Superior temporal gyrus (tissue), 1 donor: ENCODE results near the gene STN1.

ENCODE experiments used
- DNase-seq: peaks from one replicate; pipeline ENCODE4 v3.0.0-alpha.2; 2016; ENCODE audit errors: extremely low spot score

STN1 gene

GRCh38 chr10:103918053-103918846 lies at the start of gene STN1:
Gene STN1, minus strand, starts transcription at chr10:103918184. Its CDS starts 590 bp downstream, at chr10:103917594.
- DNase-seq, result peak; percentile 94

GRCh38 chr10:103967448-103968071 lies 49.6 kb upstream of the STN1 start:
- DNase-seq, result peak; percentile 53

- DNase-seq, result peak; percentile 87
These were observed 48.9 kb upstream of the STN1 start, which contains the start of gene SLK for GRCh38 chr10:103966671-103967447. Gene SLK, plus strand, starts transcription at chr10:103967140. Its CDS starts 606 bp downstream, at chr10:103967746.

- DNase-seq, result peak; percentile 44
These were observed 42.1 kb upstream of the STN1 start for GRCh38 chr10:103960103-103960502.

GRCh38 chr10:103958996-103959395 lies 41.0 kb upstream of the STN1 start:
- DNase-seq, result no peak

GRCh38 chr10:103954543-103954942 lies 36.6 kb upstream of the STN1 start:
- no peak for DNase-seq

GRCh38 chr10:103951942-103952341 lies 34.0 kb upstream of the STN1 start:
- no peak for DNase-seq

- no peak for DNase-seq
These were observed 33.2 kb upstream of the STN1 start for GRCh38 chr10:103951183-103951582.

GRCh38 chr10:103949728-103950127 lies 31.7 kb upstream of the STN1 start:
- DNase-seq, result no peak

- no peak for DNase-seq
These were observed 30.0 kb upstream of the STN1 start for GRCh38 chr10:103947799-103948516.

- DNase-seq, result peak; percentile 60
These were observed 24.9 kb upstream of the STN1 start for GRCh38 chr10:103942866-103943265.

- no peak for DNase-seq
These were observed 23.8 kb upstream of the STN1 start for GRCh38 chr10:103941801-103942200.

GRCh38 chr10:103939522-103939921 lies 21.5 kb upstream of the STN1 start:
- DNase-seq, result no peak

GRCh38 chr10:103936022-103936421 lies 18.0 kb upstream of the STN1 start:
- peak; percentile 55 for DNase-seq

GRCh38 chr10:103934308-103934707 lies 16.3 kb upstream of the STN1 start:
- DNase-seq, result no peak

- DNase-seq, result peak; percentile 87
These were observed 15.7 kb upstream of the STN1 start for GRCh38 chr10:103933557-103934121.

GRCh38 chr10:103932971-103933370 lies 15.0 kb upstream of the STN1 start:
- no peak for DNase-seq

- DNase-seq, result no peak
These were observed 14.3 kb upstream of the STN1 start for GRCh38 chr10:103932271-103932670.

GRCh38 chr10:103931603-103932002 lies 13.6 kb upstream of the STN1 start:
- DNase-seq, result no peak

- DNase-seq, result no peak
These were observed 12.9 kb upstream of the STN1 start for GRCh38 chr10:103930881-103931280.

- DNase-seq, result no peak
These were observed 12.5 kb upstream of the STN1 start for GRCh38 chr10:103930449-103930848.
